GM19099 (cell line): Measurements from ENCODE around the gene FREM1.

Experiments used
- POLR2A ChIP-seq: IDR thresholded peaks from 3 replicates; pipeline ENCODE4 v1.6.1; 2011; ENCODE audit warnings: low read depth; ENCODE audit not compliant: insufficient read length; ENCODE audit errors: extremely low read depth

The FREM1 gene

DNA sequence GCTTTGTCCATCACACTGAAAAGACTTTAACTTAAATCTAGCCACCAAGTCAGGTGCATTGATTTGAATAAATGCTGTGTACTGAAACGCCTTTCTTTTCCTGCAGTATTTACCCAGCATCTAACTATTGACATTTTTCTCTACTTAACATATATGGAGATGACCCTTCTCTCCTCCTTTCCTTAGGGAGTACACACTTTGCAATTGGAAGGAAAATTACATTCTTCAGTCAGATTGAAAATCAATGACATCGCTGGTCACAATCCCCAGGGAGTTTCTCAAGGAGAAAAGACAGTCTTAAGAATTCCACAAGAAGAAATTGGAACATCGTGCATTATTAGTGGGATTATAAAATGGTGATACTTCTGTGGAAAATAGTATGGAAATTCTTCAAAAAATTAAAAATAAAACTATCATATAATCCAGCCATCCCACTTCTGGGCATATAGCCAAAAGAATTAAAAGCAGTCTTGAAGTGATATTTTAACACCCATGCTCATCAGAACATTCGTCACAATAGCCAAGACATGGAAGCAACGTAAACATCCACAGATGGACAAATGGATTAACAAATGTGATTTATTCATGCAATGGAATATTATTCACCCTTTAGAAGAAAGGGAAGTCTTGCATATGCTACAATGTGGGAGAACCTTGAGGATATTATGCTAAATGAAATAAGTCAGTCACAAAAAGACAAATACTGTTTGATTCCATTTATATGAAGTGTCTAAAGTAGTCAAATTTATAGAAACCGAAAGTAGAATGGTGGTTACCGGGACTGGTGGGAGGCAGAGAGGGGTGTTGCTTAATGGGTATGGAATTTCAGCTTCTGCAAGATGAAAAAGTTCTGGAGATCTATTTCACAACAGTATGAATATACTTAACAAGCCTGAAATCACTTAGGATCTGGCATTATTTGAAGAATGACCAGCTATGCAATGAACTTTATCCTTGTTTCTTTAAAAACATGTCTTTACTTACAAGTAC is 14.3 kb upstream of the FREM1 start:
- TF ChIP-seq POLR2A: no peak

- TF ChIP-seq POLR2A: no peak
These were observed 13.5 kb upstream of the FREM1 start for GRCh38 chr9:14923701-14924100.

- TF ChIP-seq POLR2A: no peak
These were observed 3.1 kb upstream of the FREM1 start for GRCh38 chr9:14913366-14913765.

DNA sequence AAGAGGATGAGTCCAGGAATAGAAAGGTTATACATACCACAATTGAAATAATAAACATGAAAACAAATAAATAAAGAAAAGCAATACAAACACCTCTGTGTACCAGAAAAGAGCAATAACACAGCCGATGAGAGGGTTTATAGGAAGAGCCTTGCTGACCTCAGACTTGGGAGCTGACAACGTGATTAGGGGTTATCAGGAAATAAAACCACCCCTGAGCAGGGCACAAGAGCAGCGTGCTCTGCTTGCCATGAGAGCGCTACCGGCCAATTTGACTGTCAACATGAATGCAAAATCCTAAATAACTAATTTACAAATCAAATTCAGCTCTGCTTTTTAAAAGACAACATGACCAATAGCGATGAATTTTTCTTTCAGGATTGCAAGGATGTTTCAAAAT is 2.6 kb upstream of the FREM1 start:
- no peak for TF ChIP-seq POLR2A

- TF ChIP-seq POLR2A: no peak
These were observed 818 bp upstream of the FREM1 start for GRCh38 chr9:14911046-14911445.

GRCh38 chr9:14909601-14909960 is 647 bp downstream of the FREM1 start:
- TF ChIP-seq POLR2A: no peak

GRCh38 chr9:14909181-14909580 is 1.0 kb downstream of the FREM1 start:
- no peak for TF ChIP-seq POLR2A

- no peak for TF ChIP-seq POLR2A
These were observed 1.7 kb downstream of the FREM1 start for GRCh38 chr9:14908295-14909180.

- TF ChIP-seq POLR2A: no peak
These were observed 2.5 kb downstream of the FREM1 start for GRCh38 chr9:14907696-14908095.

DNA sequence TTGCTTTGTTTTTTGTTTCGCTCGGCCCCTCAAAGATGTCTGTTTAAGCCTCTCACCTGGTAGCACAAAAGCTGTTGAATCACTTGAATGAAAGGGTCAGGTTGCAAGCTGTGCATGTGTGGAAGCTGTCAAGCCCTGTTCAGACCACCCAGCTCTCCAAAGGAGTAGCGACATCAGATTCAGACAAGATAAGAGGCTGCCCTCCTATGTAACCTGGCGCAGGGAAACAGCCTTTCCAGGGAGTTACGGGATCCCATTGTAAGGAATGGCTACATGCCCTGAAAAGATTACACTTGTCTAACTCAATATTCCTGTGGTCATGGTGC is 2.9 kb downstream of the FREM1 start:
- no peak for TF ChIP-seq POLR2A

DNA sequence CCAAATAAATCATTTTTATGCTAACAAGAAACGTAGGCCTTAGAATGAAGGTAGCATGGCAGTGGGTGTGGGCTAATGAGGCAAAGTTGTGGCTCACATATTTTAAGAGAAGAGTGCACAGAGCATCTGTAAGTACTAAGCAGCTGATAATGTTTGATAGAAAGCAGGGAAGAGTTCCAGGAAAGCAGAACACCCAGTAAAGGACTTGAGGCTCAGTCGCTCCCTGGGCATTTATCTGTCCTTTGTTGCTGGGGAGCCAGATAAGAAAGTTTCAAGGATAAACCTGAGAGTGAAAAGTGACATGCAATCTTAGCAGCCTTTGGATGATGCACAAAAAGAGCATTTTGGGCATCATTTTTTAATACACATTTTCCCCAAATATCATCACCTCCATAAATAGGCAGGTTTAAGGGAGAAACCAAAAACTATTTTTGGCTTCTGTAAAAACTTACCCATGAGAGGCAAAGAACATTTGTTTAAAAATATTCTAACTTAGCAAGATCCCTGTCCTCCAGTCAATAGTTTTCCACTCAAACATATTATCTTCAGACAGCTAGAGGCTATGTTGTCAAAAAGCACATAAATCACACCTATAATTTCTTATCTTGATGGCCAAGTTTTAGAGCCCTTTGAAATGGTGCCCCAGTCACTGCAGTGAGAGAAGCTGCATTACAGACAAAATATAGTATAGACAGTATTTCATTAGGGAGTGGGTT is 3.4 kb downstream of the FREM1 start:
- TF ChIP-seq POLR2A: no peak

GRCh38 chr9:14906000-14906399 is 4.2 kb downstream of the FREM1 start:
- TF ChIP-seq POLR2A: no peak

GRCh38 chr9:14903040-14903439 is 7.2 kb downstream of the FREM1 start:
- no peak for TF ChIP-seq POLR2A

GRCh38 chr9:14902561-14902960 is 7.7 kb downstream of the FREM1 start:
- TF ChIP-seq POLR2A: no peak

- TF ChIP-seq POLR2A: no peak
These were observed 10.4 kb downstream of the FREM1 start for GRCh38 chr9:14899815-14900193.
